Measurements from ENCODE around the gene VASP.

- TF ChIP-seq CTCF (IDR thresholded peaks at IDR 0.05 in 2 of 3, conservative IDR thresholded peaks at IDR 0.05 in 1 of 3; ENCODE audit: borderline replicate concordance in 1 of 3, insufficient read depth in 1 of 3, low read depth in 2 of 3, low read length in 2 of 3): no peak
- TF ChIP-seq, protein P1, sequence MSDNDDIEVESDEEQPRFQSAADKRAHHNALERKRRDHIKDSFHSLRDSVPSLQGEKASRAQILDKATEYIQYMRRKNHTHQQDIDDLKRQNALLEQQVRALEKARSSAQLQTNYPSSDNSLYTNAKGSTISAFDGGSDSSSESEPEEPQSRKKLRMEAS (IDR thresholded peaks at IDR 0.05): no peak
- TF ChIP-seq ATF3 (IDR thresholded peaks at IDR 0.05): no peak
- no peak for TF ChIP-seq POLR2AphosphoS5 (IDR thresholded peaks at IDR 0.05; ENCODE audit: low read depth, low read length)
- TF ChIP-seq EZH2 (IDR thresholded peaks at IDR 0.05): no peak
- no peak for TF ChIP-seq SP1 (IDR thresholded peaks at IDR 0.05; ENCODE audit: low read depth)
Observed at GRCh38 chr19:45502111-45502510, 5.2 kb upstream of the VASP start.
